Pancreas (tissue), 10 donors: ENCODE data around the gene ATRX. TPM values are rescaled to one million over a fixed set of nuclear protein-coding genes. Genes with fewer than 3 reads are reported as not detected.
"Not testable (repeated sequence)": the region's sequence is repeated elsewhere in the genome, so short reads cannot be mapped to it uniquely, and the experiment has no call there.

ENCODE experiments used
- ATAC-seq, 4 donors: fragments of 200-7000 bp; cut with Tn5 transposase; one replicate each; pipeline versions ENCODE4 v1.8.0 to v1.9.1; 2020; ENCODE audit warnings: mild to moderate bottlenecking in 4 of 4, moderate library complexity in 4 of 4
- DNase-seq, 6 donors: peaks; one replicate each; pipeline ENCODE4 v3.0.0-alpha.2; 2020
- FAIRE-seq: peaks from 2 replicates; lab custom pipeline; 2012; peaks lifted over from hg19 to GRCh38; lab: Jason Lieb, UNC
- H3K27ac ChIP-seq, 4 donors: fragments of 200-600 bp; sonication (generic); 1 replicate in 3 of 4; 2 replicates in 1 of 4; pipeline versions ENCODE4 v1.5.0 to v1.8.0; 2020
- H3K27me3 ChIP-seq, 4 donors: fragments of 200-600 bp; one replicate each; pipeline ENCODE4 v1.8.0; 2021
- H3K36me3 ChIP-seq, 3 donors: fragments of 200-600 bp; sonication (generic) in 1 of 3; one replicate each; pipeline versions ENCODE4 v1.5.0 to v1.8.0; 2020 to 2021
- H3K4me1 ChIP-seq, 3 donors: fragments of 200-600 bp; one replicate each; pipeline ENCODE4 v1.8.0; 2021
- H3K4me3 ChIP-seq, 4 donors: fragments of 200-600 bp; sonication (generic) in 2 of 4; one replicate each; pipeline versions ENCODE4 v1.5.0 to v1.8.0; 2020 to 2021
- H3K9me3 ChIP-seq, 4 donors: fragments of 200-600 bp; one replicate each; pipeline ENCODE4 v1.8.0; 2021
- CTCF ChIP-seq, 4 donors: fragments of 200-600 bp; sonication (generic) in 3 of 4; IDR thresholded peaks; one replicate each; pipeline versions ENCODE4 v1.5.0 to v1.8.0; 2021; ENCODE audit warnings: antibody characterized with exemption in 4 of 4
- WGBS, 2 donors: extraction: QIAGEN DNeasy Blood & Tissue Kit; methylation state at CpG; one replicate each; pipeline ENCODE4 v1.1.7; 2013; 5-methylcytosine and 5-hydroxymethylcytosine counted together
- intact Hi-C, 3 donors: fragments of 100-400 bp; cut with DNase I; formaldehyde crosslinking; loops; one replicate each; pipeline versions ENCODE4 v1.11.1 to v1.14.2; 2022
- polyA plus RNA-seq, 2 donors: library from polyadenylated mRNA; stranded (reverse); fragments of 200-250 nt; gene quantifications; one replicate each; pipeline ENCODE4 v1.2.3, GENCODE V29; 2013
- total RNA-seq, 6 donors: library from RNA; stranded (reverse); fragmentation: NEBNext Ultra II Directional in 4 of 6; extraction: Animal tissue kit (Norgen Biotek cat#: 25700) in 4 of 6; gene quantifications; one replicate each; pipeline versions ENCODE4 v1.2.1 to v1.2.4, GENCODE V29; 2021 to 2023
- donor health status: healthy with polysubstance abuse.
- donor health status: DM: no; HTN: no; CAD: no; lungs with moderate emphysema.
- donor health status: DM: no; HTN: no; CAD: no.
- donor health status: control.
- donor health status: control.
- donor health status: Bipolar disorder and iron deficiency.
- donor health status: DM: yes; HTN: yes; CAD: no.
- donor health status: DM: no; HTN: no; CAD: no.
- donor health status: DM: no; HTN: no; CAD: no.
- donor health status: DM: yes; HTN: yes; CAD: no.

Gene ATRX
- total and polyA plus RNA-seq, 8 donors: 11.3 to 57.2 (median 41.5) TPM

- H3K27ac ChIP-seq: no peak overlapping the region
- no peak for DNase-seq
- intact Hi-C loops: no loop called here
- no peak for TF ChIP-seq CTCF (IDR thresholded peaks at IDR 0.05)
- H3K4me3 ChIP-seq: no peak overlapping the region
- ATAC-seq: no peak
- no peak for FAIRE-seq
- no peaks in the 10 kb centered on the region for H3K4me1 ChIP-seq
- WGBS, 2 donors: 80 to 83% methylated on average over 6 of the region's 6 CpGs
- H3K27me3 ChIP-seq: peaks cover 0 to 3% (median 0%) of the 10 kb centered on the region in 4 donors
- no peaks in the 10 kb centered on the region for H3K36me3 ChIP-seq
- no peaks in the 10 kb centered on the region for H3K9me3 ChIP-seq
Observed at GRCh38 chrX:77755561-77755960, 30.5 kb downstream of the ATRX start.

- FAIRE-seq, ATAC-seq, H3K27ac ChIP-seq, H3K27me3 ChIP-seq, DNase-seq, H3K4me1 ChIP-seq, intact Hi-C loops, H3K36me3 ChIP-seq, H3K9me3 ChIP-seq, H3K4me3 ChIP-seq: not testable (repeated sequence)
- WGBS, 2 donors: 45 to 61% methylated on average over 1 of the region's 1 CpG
Observed at GRCh38 chrX:77753942-77754341, 32.1 kb downstream of the ATRX start.

GRCh38 chrX:77749695-77750094 lies 36.3 kb downstream of the ATRX start:
- Histone ChIP-seq H3K4me1 (no peaks in the 10 kb centered on the region), H3K27ac (no peak overlapping the region), H3K36me3 (no peaks in the 10 kb centered on the region), H3K4me3 (no peak overlapping the region), H3K9me3 (no peaks in the 10 kb centered on the region), H3K27me3 (no peaks in the 10 kb centered on the region)
- FAIRE-seq: no peak
- no peak for ATAC-seq
- TF ChIP-seq CTCF (IDR thresholded peaks at IDR 0.05): no peak
- intact Hi-C loops: no loop called here
- no peak for DNase-seq
- WGBS, 2 donors: 58 to 78% methylated on average over 5 of the region's 5 CpGs

GRCh38 chrX:77743720-77744119 lies 42.3 kb downstream of the ATRX start:
- Histone ChIP-seq H3K9me3 (no peaks in the 10 kb centered on the region), H3K36me3 (no peaks in the 10 kb centered on the region), H3K4me1 (no peaks in the 10 kb centered on the region), H3K27me3 (no peaks in the 10 kb centered on the region), H3K4me3 (no peak overlapping the region), H3K27ac (no peak overlapping the region)
- 78 to 84% methylated on average over 2 of the region's 2 CpGs for WGBS, 2 donors
- no peak for TF ChIP-seq CTCF (IDR thresholded peaks at IDR 0.05)
- DNase-seq (no peak), FAIRE-seq (no peak), ATAC-seq (no peak)
- intact Hi-C loops: no loop called here

DNA sequence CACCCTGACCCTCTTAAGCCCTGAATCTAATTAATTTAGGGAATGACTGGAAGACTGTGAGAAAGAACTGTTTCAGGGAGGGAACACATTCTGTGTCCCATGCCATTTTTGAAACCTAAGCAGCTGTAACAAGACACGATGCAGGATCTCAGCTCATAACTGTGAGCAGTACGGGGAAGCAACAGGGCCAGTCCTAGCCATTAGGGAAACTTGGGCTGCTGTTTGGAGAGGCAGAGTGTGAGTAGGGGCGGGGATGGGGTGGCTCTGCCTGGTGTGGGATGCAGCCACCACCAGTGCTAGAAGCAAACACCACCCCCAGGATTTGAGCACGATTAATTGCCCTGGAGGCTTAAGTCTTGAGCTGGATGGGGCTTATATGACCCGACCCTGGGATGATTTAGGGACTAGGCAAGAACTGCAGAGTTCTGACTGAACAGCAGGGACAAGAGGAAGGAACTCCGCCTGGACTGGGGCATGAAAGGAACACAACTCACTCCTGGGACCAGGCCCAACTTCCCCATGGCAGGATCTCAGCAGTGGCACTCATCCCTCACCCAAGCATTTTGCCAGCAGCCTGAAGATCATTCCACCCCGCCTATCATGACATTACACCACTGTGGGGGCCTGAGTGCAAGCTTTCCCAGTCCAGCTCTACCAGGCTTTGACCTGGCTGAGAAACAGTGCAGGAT lies 43.1 kb downstream of the ATRX start:
- no peak for FAIRE-seq
- Histone ChIP-seq H3K9me3 (no peaks in the 10 kb centered on the region), H3K27me3 (no peaks in the 10 kb centered on the region), H3K27ac (no peak overlapping the region), H3K4me3 (no peak overlapping the region), H3K4me1 (no peaks in the 10 kb centered on the region), H3K36me3 (no peaks in the 10 kb centered on the region)
- DNase-seq: no peak
- no peak for TF ChIP-seq CTCF (IDR thresholded peaks at IDR 0.05)
- peak in 2 of 4 donors; percentile 39 to 52 for ATAC-seq
- intact Hi-C loops: no loop called here
- WGBS, 2 donors: 57 to 72% methylated on average over 7 of the region's 7 CpGs
